GM19324 (cell line): ENCODE results near the gene KIAA2012.
"Not testable (repeated sequence)": the region's sequence is repeated elsewhere in the genome, so short reads cannot be mapped to it uniquely, and the experiment has no call there.

Source experiments
- ATAC-seq: cut with Tn5 transposase; IDR thresholded peaks from one replicate; pipeline ENCODE4 v1.9.1; 2021; ENCODE audit warnings: mild to moderate bottlenecking, moderate library complexity; ENCODE audit not compliant: unreplicated experiment, low FRiP score

The KIAA2012 gene

GRCh38 chr2:202112041-202112440, 39.0 kb downstream of the KIAA2012 start:
- no peak for ATAC-seq

DNA sequence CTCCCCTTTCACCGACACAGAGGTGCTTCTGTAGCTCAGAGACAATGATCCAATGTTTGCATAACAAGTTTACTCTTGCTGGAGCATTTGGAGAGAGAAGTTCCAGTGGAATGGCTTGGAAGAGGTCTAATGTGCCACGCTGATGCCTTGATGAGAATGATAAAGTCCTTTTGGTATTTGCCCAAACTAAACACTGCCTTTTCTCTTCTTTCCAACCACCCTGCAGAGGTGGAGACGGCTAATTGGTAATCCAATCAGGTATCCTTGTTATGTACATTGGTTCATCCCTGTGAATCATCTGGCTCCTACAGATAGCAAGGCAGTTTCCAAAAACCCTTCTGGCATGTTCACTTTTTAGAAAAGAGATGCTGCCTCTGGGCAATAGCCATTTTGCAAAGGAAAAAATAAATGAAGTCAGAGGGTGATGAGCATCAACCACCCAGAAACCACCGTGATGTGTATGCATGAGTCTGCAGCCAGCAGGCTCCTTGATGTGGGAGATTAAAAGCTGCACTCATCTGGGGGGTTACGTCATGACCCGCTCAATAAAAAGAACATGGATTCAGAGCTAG, 40.6 kb downstream of the KIAA2012 start:
- ATAC-seq = no peak

GRCh38 chr2:202114291-202114690, 41.2 kb downstream of the KIAA2012 start:
- no peak for ATAC-seq

GRCh38 chr2:202114795-202115194, 41.7 kb downstream of the KIAA2012 start:
- no peak for ATAC-seq

GRCh38 chr2:202115479-202115971, 42.5 kb downstream of the KIAA2012 start:
- ATAC-seq = no peak

GRCh38 chr2:202116691-202117090, 43.6 kb downstream of the KIAA2012 start:
- no peak for ATAC-seq

GRCh38 chr2:202118168-202118567, 45.1 kb downstream of the KIAA2012 start:
- ATAC-seq = no peak

- ATAC-seq = no peak
These were observed 47.8 kb downstream of the KIAA2012 start for GRCh38 chr2:202120828-202121227.

- no peak for ATAC-seq
These were observed 48.6 kb downstream of the KIAA2012 start for GRCh38 chr2:202121532-202122162.

DNA sequence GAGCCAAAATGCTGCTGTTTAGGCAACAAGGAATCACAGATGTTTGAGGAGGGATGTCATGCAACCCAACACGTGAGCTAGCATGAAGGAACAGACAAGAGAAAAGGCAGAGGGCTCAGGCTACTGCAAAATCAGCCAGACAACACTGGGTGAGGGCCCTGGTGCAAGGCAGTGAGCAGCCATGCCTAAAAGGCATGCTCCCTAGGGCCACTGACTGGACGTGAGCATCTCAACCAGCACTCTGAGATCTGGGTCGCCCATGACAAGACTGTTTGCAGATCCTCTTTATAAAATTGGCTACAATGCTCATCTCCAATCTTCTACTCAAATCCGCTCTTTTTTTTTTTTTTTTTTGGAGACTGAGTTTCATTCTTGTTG, 49.1 kb downstream of the KIAA2012 start:
- ATAC-seq = no peak

- no peak for ATAC-seq
These were observed 50.1 kb downstream of the KIAA2012 start for GRCh38 chr2:202122980-202123720.

GRCh38 chr2:202124286-202124685, 51.2 kb downstream of the KIAA2012 start:
- ATAC-seq = no peak

DNA sequence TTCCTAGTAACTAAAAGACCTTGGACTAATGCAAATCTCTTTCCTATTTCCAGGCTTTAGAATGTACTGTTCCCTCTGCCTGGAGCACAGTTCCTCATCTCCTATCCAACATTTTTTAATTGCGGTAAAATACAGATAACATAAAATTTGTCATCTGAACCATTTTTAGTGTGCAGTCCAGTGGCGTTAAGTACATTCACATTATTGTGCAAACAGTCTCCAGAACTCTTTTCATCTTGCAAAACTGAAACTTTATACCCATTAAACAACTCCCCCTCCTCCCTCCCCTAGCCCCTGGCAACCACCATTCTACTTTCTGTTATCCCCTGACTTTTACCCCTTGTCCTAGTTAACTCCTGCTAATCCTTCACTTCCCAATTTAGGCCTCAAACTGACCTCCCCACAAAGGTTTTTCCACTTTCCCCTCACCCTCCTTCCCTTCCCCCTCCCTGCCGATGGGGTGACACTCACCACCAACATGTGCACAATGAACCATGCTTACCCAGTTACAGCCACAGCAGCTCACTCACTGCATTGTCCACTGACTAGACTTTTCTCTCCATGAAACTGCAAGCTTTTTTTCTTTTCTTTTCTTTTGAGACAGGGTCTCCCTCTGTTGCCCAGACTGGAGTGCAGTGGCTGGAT, 54.8 kb downstream of the KIAA2012 start:
- no peak for ATAC-seq

DNA sequence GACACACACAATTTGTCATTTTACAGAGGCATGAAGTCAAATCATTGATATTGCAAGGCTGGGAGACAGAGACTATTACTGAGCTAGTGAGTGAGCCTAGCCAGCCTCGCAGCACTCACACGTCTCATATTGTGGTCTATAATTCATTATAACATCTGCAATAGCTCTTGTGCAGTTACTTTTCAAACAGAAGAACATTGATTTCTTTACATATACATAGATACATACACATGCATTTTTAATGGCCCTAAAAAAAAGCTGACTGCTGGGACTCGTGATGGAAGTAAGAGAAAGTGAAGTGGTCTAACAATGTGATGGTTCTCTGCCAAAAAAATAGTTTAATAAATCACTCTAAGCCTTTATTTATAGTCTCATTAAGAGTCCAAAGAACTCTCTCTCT, 56.8 kb downstream of the KIAA2012 start:
- ATAC-seq = no peak

DNA sequence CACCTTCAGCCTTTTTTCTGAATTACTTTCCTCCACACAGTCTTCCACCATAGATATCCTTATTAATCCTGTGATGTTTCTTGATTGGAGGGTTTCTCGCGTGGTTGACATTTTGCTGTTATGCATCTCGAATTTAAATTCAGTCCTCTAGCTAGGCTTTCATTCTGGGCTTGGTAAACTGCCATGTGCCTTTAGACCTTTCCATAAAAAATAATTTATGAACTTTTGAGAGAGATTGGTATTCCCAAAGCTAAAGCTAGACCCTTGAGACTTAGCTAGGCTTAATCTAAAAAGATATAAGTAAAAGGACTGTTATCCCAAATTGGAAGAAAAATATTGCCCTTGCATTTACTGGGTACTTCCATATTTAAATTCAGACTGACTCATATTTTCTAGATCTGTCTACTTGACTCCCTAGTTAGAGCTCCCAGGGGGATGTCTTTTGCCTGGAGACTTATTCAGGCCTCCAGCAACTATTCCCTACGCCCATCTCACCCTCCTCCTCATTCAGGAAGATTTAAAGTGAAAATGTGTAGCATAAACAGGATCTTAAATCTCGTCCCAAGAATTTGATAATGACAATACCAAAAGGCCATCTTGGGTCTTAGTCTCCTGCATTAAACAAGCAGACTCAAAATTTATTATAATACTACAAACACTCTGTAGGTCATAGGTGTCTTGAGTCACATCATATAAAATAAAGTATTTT, 60.3 kb downstream of the KIAA2012 start:
- ATAC-seq = no peak

DNA sequence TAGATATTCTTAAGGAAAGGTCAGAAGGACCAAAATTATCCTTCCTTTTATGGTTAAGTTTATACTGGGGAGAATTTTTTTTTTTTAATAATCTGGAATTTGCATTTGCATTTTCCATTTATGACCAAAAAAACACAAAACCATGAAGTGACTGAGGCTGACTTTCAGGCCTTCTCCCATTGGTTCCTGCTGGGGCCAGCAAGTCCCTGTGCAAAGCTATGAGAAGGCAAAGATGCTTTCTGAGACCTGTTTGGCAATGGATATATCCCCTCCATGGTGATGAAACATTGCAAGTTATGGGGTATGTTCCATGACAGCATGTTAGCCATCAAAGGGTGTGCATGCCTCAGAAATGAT, 60.8 kb downstream of the KIAA2012 start:
- ATAC-seq = no peak

GRCh38 chr2:202135091-202135874, 62.2 kb downstream of the KIAA2012 start:
- no peak for ATAC-seq

DNA sequence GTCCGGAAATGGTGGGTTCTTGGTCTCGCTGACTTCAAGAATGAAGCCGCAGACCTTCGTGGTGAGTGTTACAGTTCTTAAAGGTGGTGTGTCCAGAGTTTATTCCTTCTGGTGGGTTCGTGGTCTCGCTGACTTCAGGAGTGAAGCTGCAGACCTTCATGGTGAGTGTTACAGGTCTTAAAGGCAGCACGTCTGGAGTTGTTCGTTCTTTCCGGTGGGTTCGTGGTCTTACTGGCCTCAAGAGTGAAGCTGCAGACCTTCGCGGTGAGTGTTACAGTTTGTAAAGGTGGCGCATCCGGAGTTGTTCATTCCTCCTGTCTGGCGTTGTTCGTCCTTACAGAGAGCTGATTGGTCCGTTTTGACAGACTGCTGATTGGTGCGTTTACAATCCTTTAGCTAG, 63.0 kb downstream of the KIAA2012 start:
- ATAC-seq = not testable (repeated sequence)

DNA sequence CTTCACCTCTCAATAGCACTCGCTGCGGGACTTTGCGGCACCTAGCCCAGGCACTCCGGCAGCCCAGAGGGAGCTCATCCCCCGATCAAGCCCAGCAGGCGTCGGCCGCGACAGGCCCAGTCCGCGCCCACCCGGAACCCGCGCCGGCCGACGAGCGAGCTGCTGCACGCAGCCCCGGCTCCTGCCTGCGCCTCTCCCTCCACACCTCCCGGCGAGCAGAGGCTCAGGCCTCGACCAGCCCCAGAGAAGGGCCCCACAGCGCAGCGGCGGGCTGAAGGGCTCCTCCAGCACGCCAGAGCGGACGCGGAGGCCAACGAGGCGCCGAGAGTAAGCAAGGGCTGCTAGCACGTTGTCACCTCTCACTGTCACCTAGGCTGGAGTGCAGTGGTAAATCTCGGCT, 63.5 kb downstream of the KIAA2012 start:
- no peak for ATAC-seq
